SIG-M5 treated with dmso at 0.1 percent for 504 hours (cell line): Measurements from ENCODE around the gene BPIFB1.

Source experiments
- DNase-seq: peaks from one replicate; lab custom pipeline; 2025; ENCODE audit not compliant: unreplicated experiment; lab: John Stamatoyannopoulos, UW

Gene BPIFB1

DNA sequence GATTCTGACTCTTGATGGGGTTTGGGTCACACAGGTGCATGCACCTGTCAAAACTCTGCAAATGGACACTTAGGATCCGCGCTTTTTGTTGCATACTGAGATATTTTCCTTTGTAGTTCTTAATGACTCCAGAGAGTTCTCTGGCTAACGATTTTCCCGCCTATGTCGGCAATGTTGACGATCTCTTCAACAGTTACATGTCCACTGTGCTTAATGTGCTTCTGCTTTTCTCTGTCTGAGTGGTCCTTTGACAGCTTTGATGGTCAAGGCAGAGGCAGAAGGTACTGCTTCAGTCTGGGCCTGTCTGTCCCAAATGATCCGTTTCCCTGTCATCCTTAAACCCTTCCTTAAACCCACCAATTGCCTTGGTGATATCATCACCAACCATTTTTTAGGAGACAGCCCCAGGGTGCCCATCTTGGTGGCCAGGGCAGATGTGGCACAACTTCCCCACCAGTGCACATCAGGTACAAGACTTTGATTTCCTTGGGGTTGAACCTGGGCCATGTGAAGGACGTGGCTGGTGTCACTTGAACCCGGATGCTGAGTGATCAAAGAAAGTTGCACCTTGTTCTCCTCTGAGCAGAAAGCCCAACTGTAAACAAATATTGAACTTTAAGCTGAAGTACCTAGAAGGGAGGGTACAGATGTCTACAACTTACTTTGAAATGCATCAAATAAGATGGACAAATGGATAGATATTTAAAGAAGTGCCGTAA lies 10.7 kb upstream of the BPIFB1 start:
- DNase-seq = no peak

- no peak for DNase-seq
Measured at GRCh38 chr20:33273117-33273851, 9.7 kb upstream of the BPIFB1 start.

- no peak for DNase-seq
Measured at GRCh38 chr20:33275215-33275614, 7.8 kb upstream of the BPIFB1 start.

DNA sequence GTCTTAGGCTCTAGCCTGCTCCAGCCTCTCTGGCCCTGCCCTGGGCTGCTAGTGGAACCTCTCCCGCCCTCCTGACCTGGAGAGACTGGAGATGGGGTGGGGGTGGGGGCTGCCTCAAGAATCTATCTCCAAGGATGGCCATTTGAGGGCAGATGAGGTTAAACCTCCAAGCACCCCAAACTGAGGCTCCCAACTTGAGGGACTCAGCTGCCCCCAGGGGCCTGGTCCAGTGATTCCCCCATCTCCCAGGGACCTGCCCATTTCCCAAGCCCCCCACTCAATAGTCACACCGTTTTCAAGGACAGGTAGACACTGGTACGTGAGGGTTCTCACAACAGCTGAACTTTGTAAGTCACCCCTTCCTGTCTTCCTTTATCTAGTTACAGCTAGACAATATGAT lies 7.1 kb upstream of the BPIFB1 start:
- DNase-seq = no peak

DNA sequence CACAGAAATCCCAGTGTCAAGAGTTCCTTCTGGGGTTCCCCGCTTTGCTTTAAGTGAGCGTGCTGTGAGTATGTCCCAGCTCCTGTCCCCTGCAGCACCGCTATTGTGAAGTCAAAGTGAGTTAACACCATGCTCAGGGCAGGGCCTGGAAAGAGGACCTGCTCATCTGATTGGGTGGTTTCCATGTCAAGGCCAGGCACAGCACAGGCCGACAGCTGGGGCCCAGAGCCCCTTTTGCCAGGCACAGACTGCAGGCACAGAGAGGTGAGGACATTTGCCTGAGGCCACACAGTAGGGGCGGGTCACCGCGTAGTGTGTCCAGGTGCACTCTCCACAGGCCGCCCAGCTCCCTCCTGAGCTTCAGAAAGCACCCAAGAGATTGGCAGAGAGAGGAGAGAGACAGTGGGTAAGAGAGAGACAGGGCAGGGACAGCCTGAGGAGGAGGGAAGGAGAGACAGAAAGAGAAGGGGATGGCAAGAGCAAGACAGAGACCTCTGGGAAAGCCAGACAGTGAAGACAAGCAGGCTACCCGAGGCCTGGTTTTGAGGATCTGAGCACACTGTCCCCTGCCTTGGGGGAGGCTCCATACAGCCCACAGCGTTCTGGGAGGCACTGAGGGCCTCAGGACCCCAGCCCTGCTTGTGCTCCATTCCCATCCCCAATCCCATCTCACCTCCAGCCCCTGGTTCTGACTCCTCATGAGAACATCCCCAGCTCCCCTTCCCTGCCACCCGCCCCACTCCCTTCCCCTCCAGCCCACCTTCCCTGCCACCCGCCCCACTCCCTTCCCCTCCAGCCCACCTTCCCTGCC lies 6.5 kb upstream of the BPIFB1 start:
- DNase-seq = no peak

GRCh38 chr20:33277471-33278441 lies 5.3 kb upstream of the BPIFB1 start:
- DNase-seq = no peak

- DNase-seq = no peak
Measured at GRCh38 chr20:33278700-33279099, 4.3 kb upstream of the BPIFB1 start.

- DNase-seq = no peak
Measured at GRCh38 chr20:33279261-33279910, 3.6 kb upstream of the BPIFB1 start.

DNA sequence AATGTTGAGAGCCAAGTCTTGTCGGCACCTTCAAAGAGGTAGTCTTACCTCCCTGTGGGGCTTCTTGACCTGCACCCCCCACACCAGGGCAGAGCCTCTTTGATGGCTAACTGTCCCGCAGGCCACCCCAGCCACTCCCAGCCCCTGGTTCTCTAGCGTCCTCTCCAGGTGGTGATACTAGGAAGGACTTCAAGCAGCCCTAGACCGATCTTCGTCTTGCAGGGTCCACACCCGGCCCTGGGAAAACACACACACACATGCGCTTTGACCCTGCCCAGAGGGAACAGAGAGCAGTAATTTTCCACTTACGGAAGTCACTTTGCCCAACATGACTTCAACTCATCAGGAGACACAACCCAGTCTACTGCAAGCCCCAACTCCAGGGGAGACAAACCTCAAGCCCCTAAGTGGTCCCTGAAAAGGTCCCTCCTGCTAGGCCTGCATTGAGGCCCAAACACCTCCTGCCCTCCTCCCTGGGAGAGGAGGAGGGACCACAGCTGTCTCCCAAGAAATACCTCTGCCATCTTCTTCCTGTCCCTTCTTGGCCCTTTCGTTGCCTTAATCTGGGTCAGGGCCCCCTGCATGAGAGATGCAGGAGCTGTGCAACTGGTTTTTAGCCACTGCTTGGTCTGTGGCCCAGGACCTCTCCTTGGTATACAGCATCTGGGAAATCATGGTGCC lies 2.9 kb upstream of the BPIFB1 start:
- DNase-seq = no peak

- DNase-seq = no peak
Measured at GRCh38 chr20:33280775-33281174, 2.2 kb upstream of the BPIFB1 start.

DNA sequence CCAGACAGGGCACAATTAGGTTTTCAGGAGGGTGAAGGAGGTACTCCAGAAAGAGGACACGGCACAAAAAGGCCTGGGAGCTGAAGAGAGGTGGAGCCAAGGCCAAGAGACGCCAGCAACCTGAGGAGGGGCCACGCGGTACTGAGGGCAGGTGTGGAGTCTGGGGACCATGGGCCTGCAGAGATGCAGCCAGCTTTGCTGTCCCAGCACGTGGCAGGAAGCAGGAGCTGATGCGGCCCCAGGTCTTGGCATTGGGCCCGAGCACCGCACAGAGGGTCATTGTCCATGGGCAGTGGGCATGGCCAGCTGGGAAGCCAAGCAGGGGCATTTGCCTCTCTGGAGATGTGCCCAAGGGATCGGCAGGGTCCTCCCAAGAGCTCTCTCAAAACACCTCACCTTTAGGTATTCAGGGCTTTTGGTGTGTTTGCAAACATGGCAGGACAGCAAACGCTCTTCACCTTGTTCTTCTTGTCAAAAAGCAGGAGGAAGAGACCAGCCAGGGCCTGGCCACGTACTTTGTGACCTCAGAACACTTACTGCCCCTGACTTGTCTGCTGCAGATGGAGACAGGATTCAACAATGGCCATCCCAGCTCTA lies 1.4 kb upstream of the BPIFB1 start:
- no peak for DNase-seq

GRCh38 chr20:33282196-33282934 lies 649 bp upstream of the BPIFB1 start:
- DNase-seq = no peak

DNA sequence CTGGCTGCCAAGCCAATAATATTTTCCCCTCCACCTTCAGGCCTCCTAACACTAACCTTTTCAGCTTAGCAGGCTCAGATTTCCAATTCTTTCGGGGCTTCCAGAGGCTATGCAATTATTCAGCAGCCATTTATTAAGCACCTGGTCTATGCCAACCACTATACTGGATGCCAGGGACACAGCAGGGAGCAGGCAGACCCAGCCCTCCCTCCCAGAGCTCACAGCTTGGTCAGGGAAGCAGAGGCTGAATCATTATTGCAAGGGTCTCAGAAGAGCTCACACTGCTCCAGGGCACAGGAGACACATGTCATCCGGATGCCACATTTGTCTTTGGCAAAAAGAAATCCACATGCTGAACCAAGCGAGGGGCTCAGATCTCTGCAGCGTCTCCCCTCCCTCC lies 1.3 kb downstream of the BPIFB1 start:
- DNase-seq = no peak

GRCh38 chr20:33284937-33285336 lies 1.9 kb downstream of the BPIFB1 start:
- no peak for DNase-seq

- DNase-seq = no peak
Measured at GRCh38 chr20:33285861-33286495, 3.0 kb downstream of the BPIFB1 start.

- no peak for DNase-seq
Measured at GRCh38 chr20:33287884-33288283, 4.9 kb downstream of the BPIFB1 start.

- DNase-seq = no peak
Measured at GRCh38 chr20:33290852-33291251, 7.8 kb downstream of the BPIFB1 start.

DNA sequence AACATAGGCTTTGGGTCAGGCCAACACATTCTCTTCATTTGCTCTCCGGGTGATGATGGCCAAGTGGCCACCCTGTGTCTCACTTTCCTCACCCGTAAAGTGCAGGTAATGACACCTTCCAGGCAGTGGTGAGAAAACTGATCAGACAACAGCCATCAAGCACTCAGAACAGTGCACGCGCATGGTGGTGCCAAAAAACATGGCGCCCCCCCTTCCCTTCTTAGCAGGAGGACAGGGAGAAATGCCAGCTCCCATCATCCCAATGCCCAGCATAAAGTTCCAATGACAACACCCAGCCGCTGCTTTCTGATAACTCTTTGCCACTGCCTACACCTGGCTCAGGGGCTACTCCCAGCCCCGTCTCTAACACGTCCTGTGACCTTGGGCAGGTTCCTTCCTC lies 8.4 kb downstream of the BPIFB1 start:
- DNase-seq = no peak
